ENCODE results near the gene IFT81.
A peak's percentile ranks its signal among the peaks of the same experiment; 100 is the strongest.
"Not testable (repeated sequence)": the region's sequence is repeated elsewhere in the genome, so short reads cannot be mapped to it uniquely, and the experiment has no call there.

IFT81 gene

GRCh38 chr12:110108309-110109036, 15.7 kb upstream of the IFT81 start:
- no peak for DNase-seq

GRCh38 chr12:110109037-110109836, 14.9 kb upstream of the IFT81 start:
- DNase-seq: peak; percentile 100

DNA sequence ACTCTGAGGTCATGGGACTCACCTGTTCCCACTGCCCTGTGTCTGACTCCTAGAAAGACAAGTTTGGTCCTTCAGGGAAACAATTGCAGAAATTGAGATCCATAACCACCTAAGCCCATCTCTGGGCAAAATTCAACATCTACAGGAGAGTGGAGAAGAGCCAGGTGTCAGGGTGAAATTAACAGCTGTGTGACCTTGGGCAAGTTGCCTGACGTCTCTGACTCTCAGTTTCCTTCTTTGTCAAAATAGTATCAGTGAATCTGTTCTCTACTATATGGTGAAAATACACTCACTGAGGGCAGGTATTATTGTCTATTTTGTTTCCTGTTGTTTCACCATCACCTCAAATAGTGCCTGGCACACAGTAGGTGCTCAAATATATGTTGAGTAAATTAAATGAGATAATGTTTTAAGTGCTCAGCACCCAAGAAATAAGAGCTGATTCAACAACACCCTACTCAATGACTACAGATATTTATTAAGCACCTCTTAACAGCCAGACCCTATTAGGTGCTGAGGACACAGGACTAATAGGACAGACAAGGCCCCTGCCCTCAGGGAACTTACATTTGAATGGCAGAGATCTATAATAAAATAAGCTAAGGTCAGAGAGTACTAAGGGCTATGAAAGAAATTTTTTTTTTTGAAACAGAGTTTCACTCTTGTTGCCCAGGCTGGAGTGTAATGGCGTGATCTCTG, 14.2 kb upstream of the IFT81 start:
- DNase-seq: no peak

DNA sequence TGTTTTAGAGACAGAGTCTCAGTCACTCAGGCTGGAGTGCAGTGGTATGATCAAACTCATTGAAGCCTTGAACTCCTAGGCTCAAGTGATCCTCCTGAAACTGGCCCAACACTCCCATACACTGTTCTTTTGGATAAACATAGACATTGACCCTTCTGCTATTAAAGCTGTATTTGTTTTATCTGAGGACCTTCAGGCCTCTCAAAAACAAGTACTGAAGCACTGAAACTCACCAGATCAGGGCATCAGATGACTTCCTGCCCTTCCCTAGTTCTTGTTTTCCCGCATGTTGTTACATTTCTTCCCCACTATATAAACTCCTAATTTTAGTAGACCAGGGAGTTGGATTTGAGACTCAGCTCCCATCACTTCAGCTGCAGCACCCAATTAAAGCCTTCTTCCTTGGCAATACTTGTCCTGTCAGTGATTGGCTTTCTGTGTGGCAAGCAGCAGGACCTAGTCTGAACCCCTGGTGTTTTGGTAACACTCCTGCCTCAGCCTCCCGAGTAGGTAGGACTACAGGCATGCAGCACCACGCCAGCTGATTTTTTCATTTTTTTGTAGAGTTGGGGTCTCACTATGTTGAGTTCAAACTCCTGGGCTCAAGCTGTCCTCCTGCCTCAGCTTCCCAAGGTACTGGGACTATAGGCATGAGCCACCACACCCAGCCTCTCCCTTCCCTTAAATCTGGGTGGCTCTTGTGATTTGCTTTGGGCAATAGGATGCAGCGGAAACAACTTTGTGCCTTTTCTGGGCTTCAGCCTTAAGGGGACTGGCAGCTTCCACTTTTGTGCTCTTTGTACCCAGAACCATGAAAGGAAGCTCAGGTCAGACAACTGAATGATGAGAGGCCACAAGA, 12.5 kb upstream of the IFT81 start:
- no peak for DNase-seq

DNA sequence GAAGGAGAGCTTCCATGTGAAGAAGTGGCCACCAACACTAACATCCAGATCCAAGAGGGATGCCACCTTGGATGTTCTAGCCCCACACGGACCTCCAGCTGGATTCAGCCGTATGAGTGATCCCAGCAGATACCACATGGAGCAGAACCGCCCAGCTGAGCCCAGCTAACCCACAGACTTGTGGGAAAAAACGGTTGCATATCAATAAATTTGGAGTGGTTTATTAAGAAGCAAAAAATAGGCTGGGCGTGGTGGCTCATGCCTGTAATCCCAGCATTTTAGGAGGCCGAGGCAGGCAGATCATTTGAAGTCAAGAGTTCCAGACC, 11.9 kb upstream of the IFT81 start:
- no peak for DNase-seq

GRCh38 chr12:110114528-110114937, 9.6 kb upstream of the IFT81 start:
- no peak for DNase-seq

GRCh38 chr12:110115675-110116074, 8.5 kb upstream of the IFT81 start:
- DNase-seq: no peak

GRCh38 chr12:110116623-110117022, 7.5 kb upstream of the IFT81 start:
- DNase-seq: no peak

GRCh38 chr12:110117210-110117609, 6.9 kb upstream of the IFT81 start:
- DNase-seq: not testable (repeated sequence)

- DNase-seq: no peak
Measured at GRCh38 chr12:110117956-110118685, 6.0 kb upstream of the IFT81 start.

GRCh38 chr12:110122929-110123328, 1.2 kb upstream of the IFT81 start:
- no peak for DNase-seq

- no peak for DNase-seq
Measured at GRCh38 chr12:110123919-110124268, 263 bp upstream of the IFT81 start.

GRCh38 chr12:110126557-110126956, 2.4 kb downstream of the IFT81 start:
- DNase-seq: no peak

DNA sequence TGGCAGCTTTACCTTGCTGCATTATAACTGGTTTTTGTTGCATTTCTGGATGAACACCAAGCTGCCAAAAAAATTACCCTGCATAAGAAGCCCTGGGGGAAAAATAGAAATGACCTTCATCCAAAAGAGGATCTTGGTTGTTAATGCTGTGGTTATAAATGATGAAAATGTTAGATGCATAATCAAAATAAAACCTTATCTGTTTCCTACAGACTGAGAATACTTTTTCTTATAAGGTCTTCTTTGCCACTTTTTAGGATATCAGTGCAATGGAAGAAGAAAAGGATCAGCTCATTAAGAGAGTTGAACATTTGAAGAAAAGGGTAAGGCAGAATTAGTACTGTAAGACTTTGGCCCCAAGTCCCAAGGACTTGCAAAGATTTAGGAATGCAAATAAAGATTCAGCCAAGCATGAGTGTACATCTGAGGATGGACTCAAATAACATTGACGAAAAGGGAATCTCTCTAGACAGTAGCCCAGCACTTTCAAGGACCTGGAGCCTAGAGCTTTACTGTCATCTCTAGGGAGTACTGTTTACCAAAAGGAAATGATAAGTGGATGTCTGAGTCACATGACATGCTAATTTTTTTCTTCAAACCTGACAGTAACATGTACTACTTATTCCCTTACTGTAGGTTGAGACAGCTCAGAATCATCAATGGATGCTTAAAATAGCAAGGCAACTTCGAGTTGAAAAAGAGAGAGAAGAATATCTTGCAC, 10.7 kb downstream of the IFT81 start:
- peak; percentile 34 for DNase-seq

DNA sequence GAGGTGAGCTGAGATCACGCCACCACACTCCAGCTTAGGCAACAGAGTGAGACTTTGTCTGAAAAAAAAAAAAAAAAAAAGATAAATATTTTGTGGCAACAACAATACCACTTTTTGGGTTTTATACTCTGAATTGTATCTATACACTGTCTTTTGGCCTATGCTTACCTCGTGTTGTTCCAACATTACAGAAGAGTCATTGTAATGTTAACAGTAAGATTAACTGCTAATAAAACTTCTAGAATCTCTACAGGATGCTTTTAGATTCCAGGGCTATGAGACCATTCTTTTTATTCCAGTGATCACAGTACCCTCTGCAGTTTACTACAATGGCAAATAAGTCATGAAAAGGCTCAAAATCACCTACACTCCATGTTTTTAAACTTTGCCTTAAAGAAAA, 11.6 kb downstream of the IFT81 start:
- DNase-seq: no peak

DNA sequence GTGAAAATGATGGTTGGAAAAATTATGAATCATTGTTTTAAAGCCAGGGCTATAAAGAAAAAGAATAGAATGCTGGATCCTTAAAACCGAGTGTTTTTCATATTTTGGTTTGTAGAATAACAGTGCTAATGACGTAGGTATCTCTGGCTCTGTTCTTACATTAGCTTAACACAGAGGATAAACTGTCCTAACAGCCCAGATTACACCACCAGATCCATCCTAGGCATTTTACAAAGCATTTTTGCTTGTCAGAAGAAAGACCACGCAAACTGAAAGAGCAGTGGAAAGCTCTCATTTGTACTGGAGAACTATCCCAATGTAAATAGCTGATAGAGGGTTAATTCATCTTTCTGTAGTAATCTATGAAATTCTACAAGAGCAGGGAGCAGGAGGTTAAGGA, 13.6 kb downstream of the IFT81 start:
- DNase-seq: no peak

- peak; percentile 89 for DNase-seq
Measured at GRCh38 chr12:110141389-110141788, 17.2 kb downstream of the IFT81 start.

- DNase-seq: no peak
Measured at GRCh38 chr12:110146986-110147385, 22.8 kb downstream of the IFT81 start.

DNA sequence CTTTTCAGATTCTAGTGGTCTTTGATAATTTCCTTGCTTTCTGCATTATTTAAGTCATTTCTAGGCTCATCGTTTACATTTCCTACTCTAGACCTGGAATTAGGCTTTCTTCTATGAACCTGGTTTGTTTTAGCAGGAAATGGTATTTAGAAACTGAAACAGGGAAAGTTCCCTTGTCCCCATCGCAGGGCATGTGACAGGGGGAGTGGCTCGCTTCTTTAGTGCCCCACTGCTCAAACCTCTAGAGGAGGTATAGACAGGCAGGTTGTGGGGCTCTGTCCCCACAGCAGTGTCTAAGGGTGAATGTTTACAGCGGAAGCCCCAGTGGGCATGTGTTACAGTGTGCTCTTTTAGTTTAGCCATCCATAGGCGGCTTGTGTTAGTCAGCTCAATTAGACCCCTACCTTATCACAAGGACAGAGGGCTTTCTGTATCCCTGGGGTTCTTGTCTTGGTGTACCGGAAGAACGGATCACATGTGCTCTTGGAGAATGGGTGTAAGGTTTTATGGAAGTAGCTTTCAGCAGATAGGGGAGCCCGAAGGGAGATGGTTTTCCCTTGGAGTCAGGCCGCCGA, 25.0 kb downstream of the IFT81 start:
- DNase-seq: no peak

DNA sequence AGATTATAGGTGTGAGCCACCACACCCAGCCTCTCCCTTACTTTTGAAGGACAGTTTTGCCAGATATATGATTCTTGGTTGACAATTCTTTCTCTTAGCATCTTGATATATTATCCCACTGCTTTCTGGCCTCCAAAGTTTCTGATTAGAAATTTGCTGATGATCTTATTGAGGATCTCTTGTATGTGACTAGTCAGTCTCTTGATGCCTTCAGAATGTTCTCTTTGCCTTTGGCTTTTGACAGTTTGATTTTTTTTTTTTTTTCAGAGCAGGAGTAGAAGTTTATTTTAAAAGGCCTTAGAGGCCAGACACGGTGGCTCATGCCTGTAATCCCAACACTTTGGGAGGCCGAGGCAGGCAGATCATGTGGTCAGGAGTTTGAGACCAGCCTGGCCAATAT, 32.6 kb downstream of the IFT81 start:
- DNase-seq: no peak

DNA sequence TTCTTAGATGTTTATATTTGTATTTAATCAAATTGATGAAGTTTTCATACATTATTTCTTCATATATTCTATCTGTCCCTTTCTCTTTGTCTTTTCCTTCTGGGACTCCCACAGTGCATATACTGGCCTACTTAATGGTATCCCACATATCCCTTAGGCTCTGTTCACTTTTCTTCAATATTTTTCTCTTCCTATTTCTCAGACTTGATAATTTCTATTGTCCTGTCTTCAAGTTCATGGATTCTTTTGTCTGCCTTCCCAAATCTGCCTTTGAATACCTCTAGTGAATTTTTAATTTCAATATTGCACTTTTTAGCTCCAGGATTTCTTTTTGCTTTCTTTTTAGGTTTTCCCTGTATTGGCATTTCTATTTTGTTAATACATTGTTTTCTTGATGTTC, 33.4 kb downstream of the IFT81 start:
- DNase-seq: no peak

All from HCEC 1CT (cell line).